B cell (primary cell): Measurements from ENCODE around the gene TMPRSS13. TPM values are rescaled to one million over a fixed set of nuclear protein-coding genes. Genes with fewer than 3 reads are reported as not detected.

Experiments
- ATAC-seq: fragments of 200-7000 bp; cut with Tn5 transposase; one replicate; pipeline ENCODE4 v1.10.0; 2021; ENCODE audit warnings: low read depth, mild to moderate bottlenecking, moderate number of reproducible peaks, moderate library complexity
- CTCF ChIA-PET: fragments of 350-600 bp; sonication (Branson Sonifier 250); formaldehyde crosslinking; loops from one replicate; lab custom pipeline; 2021; ENCODE audit warnings: antibody characterized with exemption, inconsistent platforms; lab: Charles Lee
- POLR2A ChIA-PET: fragments of 350-600 bp; sonication (Branson Sonifier 250); formaldehyde crosslinking; loops from one replicate; lab custom pipeline; 2021; ENCODE audit warnings: antibody characterized with exemption; lab: Charles Lee
- DNase-seq: peaks from one replicate; pipeline ENCODE4 v3.0.0; 2013
- H2AFZ ChIP-seq: 2 replicates; pipeline ENCODE4 v1.6.1; 2012; ENCODE audit warnings: mild to moderate bottlenecking, low read depth, low read length; ENCODE audit not compliant: insufficient read depth, poor library complexity, severe bottlenecking
- H3K27ac ChIP-seq, 2 donors: 1 replicate in 1 of 2; 2 replicates in 1 of 2; pipeline ENCODE4 v1.5.1; 2012 to 2013; ENCODE audit warnings: low read length in 2 of 2, mild to moderate bottlenecking in 2 of 2, moderate library complexity in 1 of 2
- H3K27me3 ChIP-seq, 4 experiments: fragments of 200-600 bp in 1 of 4; sonication (generic) in 1 of 4; replicated peaks in 1 of 4; 1 replicate in 2 of 4; 2 replicates in 2 of 4; pipeline versions ENCODE4 v1.6.1 to v1.7.0; 2013 to 2016; ENCODE audit warnings: low read length in 3 of 4, mild to moderate bottlenecking in 2 of 4, mixed read lengths in 1 of 4, moderate library complexity in 1 of 4; ENCODE audit not compliant: insufficient read depth in 4 of 4, control insufficient read depth in 3 of 4; ENCODE audit errors: control extremely low read depth in 1 of 4
- H3K36me3 ChIP-seq, 2 experiments: replicated peaks in 1 of 2; 1 replicate in 1 of 2; 2 replicates in 1 of 2; pipeline versions ENCODE4 v1.6.1 to v1.7.1; 2013; ENCODE audit warnings: low read length in 1 of 2; ENCODE audit not compliant: insufficient read depth in 2 of 2, control insufficient read depth in 1 of 2; ENCODE audit errors: control extremely low read depth in 1 of 2, extremely low read depth in 1 of 2
- H3K4me1 ChIP-seq, 2 donors: fragments of 200-600 bp in 1 of 2; sonication (generic) in 1 of 2; 1 replicate in 1 of 2; 2 replicates in 1 of 2; pipeline versions ENCODE4 v1.5.1 to v1.6.1; 2013 to 2017; ENCODE audit warnings: low read length in 2 of 2; ENCODE audit not compliant: control insufficient read depth in 2 of 2, insufficient read depth in 2 of 2
- H3K4me2 ChIP-seq: replicated peaks from 2 replicates; pipeline ENCODE3; 2012; ENCODE audit warnings: mild to moderate bottlenecking, low read depth, low read length; ENCODE audit not compliant: poor library complexity, severe bottlenecking
- H3K4me3 ChIP-seq, 5 experiments: fragments of 200-600 bp in 1 of 5; sonication (generic) in 1 of 5; 1 replicate in 3 of 5; 2 replicates in 2 of 5; pipeline versions ENCODE4 v1.5.1 to v1.7.0; 2011 to 2016; ENCODE audit warnings: low read length in 4 of 5, mild to moderate bottlenecking in 4 of 5, low read depth in 2 of 5, control low read depth in 1 of 5, moderate library complexity in 1 of 5; ENCODE audit not compliant: insufficient read depth in 1 of 5; ENCODE audit errors: control extremely low read depth in 1 of 5, extremely low read depth in 1 of 5
- H3K79me2 ChIP-seq: fragments of 200-600 bp; sonication (generic); one replicate; pipeline ENCODE4 v1.6.0; 2016; ENCODE audit warnings: low read length; ENCODE audit not compliant: control insufficient read depth, insufficient read depth
- H3K9ac ChIP-seq: fragments of 200-600 bp; sonication (generic); 2 replicates; pipeline ENCODE4 v1.6.1; 2017; ENCODE audit warnings: mild to moderate bottlenecking, low read length, moderate library complexity
- H3K9me3 ChIP-seq, 3 donors: one replicate each; pipeline versions ENCODE4 v1.6.1 to v1.7.1; 2013; ENCODE audit warnings: low read length in 2 of 3; ENCODE audit not compliant: control insufficient read depth in 2 of 3, insufficient read depth in 1 of 3; ENCODE audit errors: control extremely low read depth in 1 of 3
- H4K20me1 ChIP-seq: 2 replicates; pipeline ENCODE4 v1.6.0; 2012; ENCODE audit warnings: mild to moderate bottlenecking, low read length; ENCODE audit not compliant: insufficient read depth, control insufficient read depth, poor library complexity, severe bottlenecking
- H3K27ac Mint-ChIP-seq: one replicate; pipeline ENCODE4 v1.8.0; 2021; ENCODE audit warnings: mixed read lengths
- H3K27me3 Mint-ChIP-seq: one replicate; pipeline ENCODE4 v1.8.0; 2021; ENCODE audit warnings: mixed read lengths
- H3K4me1 Mint-ChIP-seq: one replicate; pipeline ENCODE4 v1.8.0; 2021; ENCODE audit warnings: mixed read lengths
- H3K4me3 Mint-ChIP-seq: one replicate; pipeline ENCODE4 v1.8.0; 2021; ENCODE audit warnings: mixed read lengths
- H3K9me3 Mint-ChIP-seq: one replicate; pipeline ENCODE4 v1.8.0; 2022; ENCODE audit warnings: mixed read lengths; ENCODE audit not compliant: insufficient read depth
- CTCF ChIP-seq: fragments of 200-600 bp; IDR thresholded peaks from one replicate; pipeline ENCODE4 v1.8.0; 2022; ENCODE audit warnings: antibody characterized with exemption, mild to moderate bottlenecking
- EZH2 ChIP-seq: IDR thresholded peaks from 2 replicates; pipeline ENCODE4 v1.6.1; 2012; ENCODE audit warnings: borderline replicate concordance, low read depth, mild to moderate bottlenecking, moderate library complexity, low read length; ENCODE audit not compliant: insufficient read depth, poor library complexity, severe bottlenecking
- WGBS: methylation state at CpG from one replicate; pipeline ENCODE4 v1.1.5; 2013; ENCODE audit warnings: missing lambda C conversion rate; ENCODE audit not compliant: insufficient coverage; 5-methylcytosine and 5-hydroxymethylcytosine counted together
- intact Hi-C: fragments of 100-400 bp; cut with micrococcal nuclease; formaldehyde crosslinking; loops from one replicate; pipeline ENCODE4 v1.10.0; 2022
- polyA plus RNA-seq: library from polyadenylated mRNA; depleted of rRNA; stranded (reverse); fragments of >200 nt; gene quantifications from 2 replicates; pipeline ENCODE4 v1.2.3, GENCODE V29; 2012
- total RNA-seq, 2 donors: library from RNA; stranded (reverse); fragments of 120-200 nt in 1 of 2; gene quantifications; 1 replicate in 1 of 2; 2 replicates in 1 of 2; pipeline versions ENCODE4 v1.2.3 to v1.2.4, GENCODE V29; 2013 to 2022

Gene TMPRSS13
- total and polyA plus RNA-seq, 2 donors (not counting 1 experiment from before 2014, with no cell fraction given), result 2.4 to 8.0 TPM

GRCh38 chr11:117960406-117960805, 31.2 kb upstream of the TMPRSS13 start:
- ChIA-PET POLR2A (interaction anchor here (1.3 kb wide), 1 partner anchor 17 kb away, joined by 3 read pairs; no protein-coding TSS in a partner anchor), CTCF (interaction anchor here (1.2 to 3.0 kb wide), 6 partner anchors 9 to 117 kb away, joined by 3 to 13 read pairs (median 6); no protein-coding TSS in a partner anchor)
- no peak for ATAC-seq
- Histone ChIP-seq H3K27me3 (no peaks in the 10 kb centered on the region), H3K4me3 (no peak overlapping the region), H3K4me1 (peaks cover 7 to 8% of the 10 kb centered on the region in 2 donors), H3K36me3 (no peaks in the 10 kb centered on the region), H3K79me2 (no peaks in the 10 kb centered on the region), H3K9ac (no peak overlapping the region), H3K9me3 (peaks cover 2 to 25% (median 14%) of the 10 kb centered on the region in 3 donors), H3K27ac (no peak overlapping the region), H2AFZ (no peak overlapping the region), H4K20me1 (no peaks in the 10 kb centered on the region), H3K4me2 (no peak overlapping the region)
- no peaks in the 10 kb centered on the region for H3K27me3 Mint-ChIP-seq
- intact Hi-C loops, result no loop called here
- H3K9me3 Mint-ChIP-seq, result peaks cover 22% of the 10 kb centered on the region
- H3K4me3 Mint-ChIP-seq, result no peak overlapping the region
- DNase-seq, result no peak
- no CpG with 5 or more reads among the region's 1 CpG for WGBS
- peaks cover 17% of the 10 kb centered on the region for H3K4me1 Mint-ChIP-seq
- TF ChIP-seq EZH2 (no peak), CTCF (no peak)
- no peak overlapping the region for H3K27ac Mint-ChIP-seq

- H3K4me2 ChIP-seq, result peak overlapping the region; percentile 25
- peaks cover 7 to 8% of the 10 kb centered on the region in 2 donors for H3K4me1 ChIP-seq
- no peaks in the 10 kb centered on the region for H3K79me2 ChIP-seq
- peaks cover 3 to 25% (median 14%) of the 10 kb centered on the region in 3 donors for H3K9me3 ChIP-seq
- Mint-ChIP-seq H3K4me1 (peaks cover 17% of the 10 kb centered on the region), H3K9me3 (peaks cover 22% of the 10 kb centered on the region), H3K27me3 (no peaks in the 10 kb centered on the region), H3K27ac (no peak overlapping the region), H3K4me3 (no peak overlapping the region)
- intact Hi-C loops, result no loop called here
- no peaks in the 10 kb centered on the region for H3K27me3 ChIP-seq
- TF ChIP-seq EZH2 (no peak), CTCF (no peak)
- no peak overlapping the region for H3K4me3 ChIP-seq
- H3K9ac ChIP-seq, result no peak overlapping the region
- no peaks in the 10 kb centered on the region for H4K20me1 ChIP-seq
- WGBS, result no CpG with 5 or more reads among the region's 1 CpG
- H3K27ac ChIP-seq, result peak overlapping the region in 1 of 2 donors; percentile 38
- H3K36me3 ChIP-seq, result no peaks in the 10 kb centered on the region
- ChIA-PET CTCF (interaction anchor here (1.2 to 3.0 kb wide), 6 partner anchors 9 to 116 kb away, joined by 3 to 13 read pairs (median 6); no protein-coding TSS in a partner anchor), POLR2A (interaction anchor here (1.3 kb wide), 1 partner anchor 18 kb away, joined by 3 read pairs; no protein-coding TSS in a partner anchor)
- no peak overlapping the region for H2AFZ ChIP-seq
- ATAC-seq, result no peak
- DNase-seq, result no peak
Observed at GRCh38 chr11:117959438-117960149, 30.4 kb upstream of the TMPRSS13 start.
